T follicular helper cell (primary cell): ENCODE data around the gene CTRB2.
"Not testable (repeated sequence)": the region's sequence is repeated elsewhere in the genome, so short reads cannot be mapped to it uniquely, and the experiment has no call there.

Experiments
- DNase-seq: peaks from one replicate; pipeline ENCODE4 v3.0.0-alpha.2; 2020; ENCODE audit warnings: low read depth

The CTRB2 gene

GRCh38 chr16:75227361-75228142 lies 20.6 kb upstream of the CTRB2 start:
- DNase-seq, result no peak

- DNase-seq, result no peak
These were observed 19.8 kb upstream of the CTRB2 start for GRCh38 chr16:75226550-75227360.

GRCh38 chr16:75225678-75226515 lies 18.9 kb upstream of the CTRB2 start:
- DNase-seq, result no peak

GRCh38 chr16:75225092-75225491 lies 18.1 kb upstream of the CTRB2 start:
- DNase-seq, result no peak

GRCh38 chr16:75224306-75225082 lies 17.5 kb upstream of the CTRB2 start:
- no peak for DNase-seq

- DNase-seq, result not testable (repeated sequence)
These were observed 16.2 kb upstream of the CTRB2 start for GRCh38 chr16:75223129-75223528.

GRCh38 chr16:75222271-75222783 lies 15.4 kb upstream of the CTRB2 start:
- no peak for DNase-seq

- no peak for DNase-seq
These were observed 12.9 kb upstream of the CTRB2 start for GRCh38 chr16:75219838-75220237.

GRCh38 chr16:75219088-75219487 lies 12.1 kb upstream of the CTRB2 start:
- no peak for DNase-seq

GRCh38 chr16:75218256-75219076 lies 11.5 kb upstream of the CTRB2 start, which contains the start of gene CTRB1:
Gene CTRB1, plus strand, starts transcription at chr16:75218988. Its CDS starts 20 bp downstream, at chr16:75219008.
- no peak for DNase-seq

GRCh38 chr16:75217389-75217851 lies 10.5 kb upstream of the CTRB2 start:
- no peak for DNase-seq

GRCh38 chr16:75216576-75216975 lies 9.6 kb upstream of the CTRB2 start:
- no peak for DNase-seq

GRCh38 chr16:75216127-75216526 lies 9.2 kb upstream of the CTRB2 start:
- no peak for DNase-seq

GRCh38 chr16:75211286-75211685 lies 4.3 kb upstream of the CTRB2 start:
- DNase-seq, result not testable (repeated sequence)

GRCh38 chr16:75209944-75210343 lies 3.0 kb upstream of the CTRB2 start:
- no peak for DNase-seq

GRCh38 chr16:75209514-75209913 lies 2.6 kb upstream of the CTRB2 start:
- DNase-seq, result not testable (repeated sequence)

GRCh38 chr16:75208861-75209505 lies 2.0 kb upstream of the CTRB2 start:
- DNase-seq, result no peak

GRCh38 chr16:75208242-75208825 lies 1.4 kb upstream of the CTRB2 start:
- no peak for DNase-seq

- DNase-seq, result no peak
These were observed 870 bp upstream of the CTRB2 start for GRCh38 chr16:75207831-75208230.
